Smooth muscle cell (in vitro differentiated cells): ENCODE data around the gene MMP21. TPM values are rescaled to one million over a fixed set of nuclear protein-coding genes. Genes with fewer than 3 reads are reported as not detected.

Experiments
- DNase-seq: peaks from one replicate; lab custom pipeline; 2025; ENCODE audit not compliant: unreplicated experiment; lab: John Stamatoyannopoulos, UW
- H2AFZ ChIP-seq: fragments of 200-600 bp; sonication (generic); 2 replicates; pipeline ENCODE4 v1.6.0; 2016; ENCODE audit warnings: antibody characterized with exemption, low read depth, mild to moderate bottlenecking
- H3F3A ChIP-seq: fragments of 200-600 bp; sonication (generic); 2 replicates; pipeline ENCODE4 v1.6.0; 2017; ENCODE audit warnings: antibody characterized with exemption, low read depth
- H3K27ac ChIP-seq: fragments of 200-600 bp; sonication (generic); 2 replicates; pipeline ENCODE4 v1.5.1; 2016; ENCODE audit warnings: low read depth, mild to moderate bottlenecking
- H3K27me3 ChIP-seq: fragments of 200-600 bp; sonication (generic); 2 replicates; pipeline ENCODE4 v1.6.1; 2016; ENCODE audit warnings: low read depth, mild to moderate bottlenecking
- H3K36me3 ChIP-seq: fragments of 200-600 bp; sonication (generic); 2 replicates; pipeline ENCODE4 v1.5.1; 2016; ENCODE audit warnings: low read depth
- H3K4me1 ChIP-seq: fragments of 200-600 bp; sonication (generic); 2 replicates; pipeline ENCODE4 v1.5.1; 2016; ENCODE audit warnings: low read depth
- H3K4me2 ChIP-seq: fragments of 200-600 bp; sonication (generic); 2 replicates; pipeline ENCODE4 v1.6.0; 2016; ENCODE audit warnings: mild to moderate bottlenecking
- H3K4me3 ChIP-seq: fragments of 200-600 bp; sonication (generic); 2 replicates; pipeline ENCODE4 v1.5.1; 2016; ENCODE audit warnings: mild to moderate bottlenecking
- H3K79me2 ChIP-seq: fragments of 200-600 bp; sonication (generic); 2 replicates; pipeline ENCODE4 v1.6.0; 2016; ENCODE audit warnings: low read depth, mild to moderate bottlenecking
- H3K9ac ChIP-seq: fragments of 200-600 bp; sonication (generic); 2 replicates; pipeline ENCODE4 v1.6.0; 2016; ENCODE audit warnings: low read depth
- H3K9me3 ChIP-seq: fragments of 200-600 bp; sonication (generic); replicated peaks from 2 replicates; pipeline ENCODE4 v1.5.1; 2016; ENCODE audit warnings: low read depth
- H4K20me1 ChIP-seq: fragments of 200-600 bp; sonication (generic); 2 replicates; pipeline ENCODE4 v1.6.0; 2016; ENCODE audit warnings: low read depth
- CTCF ChIP-seq: fragments of 200-600 bp; sonication (generic); IDR thresholded peaks from 2 replicates; pipeline ENCODE4 v1.5.1; 2017; ENCODE audit warnings: borderline replicate concordance, mild to moderate bottlenecking, antibody characterized with exemption; ENCODE audit not compliant: insufficient read depth, poor library complexity, severe bottlenecking
- WGBS: methylation state at CpG from one replicate; pipeline ENCODE4 v1.1.7; 2016; ENCODE audit warnings: low lambda C conversion rate; 5-methylcytosine and 5-hydroxymethylcytosine counted together
- polyA plus RNA-seq: library from polyadenylated mRNA; unstranded; fragments of >200 nt; fragmentation: Nextera tagmentation; extraction: Ambion mirVana; gene quantifications from 2 replicates; pipeline ENCODE4 v1.2.1, GENCODE V29; 2016
- total RNA-seq: library from RNA; depleted of rRNA; stranded (reverse); fragments of >200 nt; gene quantifications from 2 replicates; pipeline ENCODE4 v1.2.3, GENCODE V29; 2014

Gene MMP21
- total and polyA plus RNA-seq, 2 experiments from 2014 or later, result not detected

GRCh38 chr10:125788156-125789034 is 12.8 kb upstream of the MMP21 start:
- no peak overlapping the region for H2AFZ ChIP-seq
- no peak for TF ChIP-seq CTCF
- no peaks in the 10 kb centered on the region for H3K79me2 ChIP-seq
- H3F3A ChIP-seq, result no peaks in the 10 kb centered on the region
- H3K27me3 ChIP-seq, result no peaks in the 10 kb centered on the region
- no peak overlapping the region for H3K27ac ChIP-seq
- DNase-seq, result no peak
- H3K9me3 ChIP-seq, result no peaks in the 10 kb centered on the region
- H3K4me1 ChIP-seq, result no peaks in the 10 kb centered on the region
- H3K9ac ChIP-seq, result no peak overlapping the region
- no peaks in the 10 kb centered on the region for H4K20me1 ChIP-seq
- no peak overlapping the region for H3K4me2 ChIP-seq
- H3K4me3 ChIP-seq, result no peak overlapping the region
- no peaks in the 10 kb centered on the region for H3K36me3 ChIP-seq
- 97% methylated on average over 17 of the region's 17 CpGs for WGBS

DNA sequence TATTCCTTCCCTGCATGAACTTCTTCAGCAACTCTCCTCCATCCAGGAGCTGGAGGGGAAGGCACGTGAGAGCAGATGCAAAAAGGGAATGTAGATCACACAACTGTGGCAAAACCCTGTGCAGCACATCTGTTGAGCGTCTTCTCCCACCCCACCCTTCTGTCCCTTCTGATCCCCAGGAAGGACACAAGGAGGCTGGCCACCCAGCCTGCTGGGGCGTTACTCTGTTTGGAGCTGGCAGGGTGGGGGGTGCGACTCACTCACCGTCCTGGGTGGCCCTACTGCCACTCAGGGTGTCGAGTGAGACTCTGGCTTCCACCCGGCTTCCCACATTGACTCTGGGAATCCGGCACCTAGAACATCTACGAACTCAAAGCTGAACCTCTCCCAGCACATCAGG is 10.2 kb upstream of the MMP21 start:
- no peak for DNase-seq
- no peaks in the 10 kb centered on the region for H3K9me3 ChIP-seq
- H4K20me1 ChIP-seq, result no peaks in the 10 kb centered on the region
- TF ChIP-seq CTCF, result no peak
- no peak overlapping the region for H3K4me3 ChIP-seq
- H3K4me2 ChIP-seq, result no peak overlapping the region
- H3K36me3 ChIP-seq, result no peaks in the 10 kb centered on the region
- H3F3A ChIP-seq, result no peaks in the 10 kb centered on the region
- no peak overlapping the region for H3K9ac ChIP-seq
- H3K27ac ChIP-seq, result no peak overlapping the region
- no peaks in the 10 kb centered on the region for H3K79me2 ChIP-seq
- no peak overlapping the region for H2AFZ ChIP-seq
- no peaks in the 10 kb centered on the region for H3K4me1 ChIP-seq
- 87% methylated on average over 9 of the region's 9 CpGs for WGBS
- H3K27me3 ChIP-seq, result no peaks in the 10 kb centered on the region

DNA sequence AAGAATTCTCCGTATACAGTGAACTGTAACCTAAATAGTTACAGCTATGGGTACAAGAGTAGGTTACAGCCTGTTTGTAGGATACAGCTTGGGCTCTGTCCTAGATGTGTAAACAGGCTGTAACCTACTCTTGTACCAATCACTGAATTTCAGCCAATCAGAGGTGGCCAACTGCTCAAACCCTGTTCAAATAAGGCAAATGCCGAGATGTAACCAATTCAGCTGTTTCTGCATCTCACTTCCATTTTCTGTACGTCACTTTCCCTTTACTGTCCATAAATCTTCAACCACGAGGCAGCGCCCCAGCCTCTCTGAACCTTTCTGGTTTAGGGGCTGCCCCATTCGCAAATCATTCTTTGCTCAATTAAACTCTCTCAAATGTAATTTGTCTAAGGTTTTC is 8.3 kb upstream of the MMP21 start:
- Histone ChIP-seq H2AFZ (no peak overlapping the region), H3K4me3 (no peak overlapping the region), H4K20me1 (no peaks in the 10 kb centered on the region), H3K9ac (no peak overlapping the region), H3F3A (no peaks in the 10 kb centered on the region), H3K9me3 (no peaks in the 10 kb centered on the region), H3K4me1 (no peaks in the 10 kb centered on the region), H3K79me2 (no peaks in the 10 kb centered on the region), H3K27ac (no peak overlapping the region), H3K27me3 (no peaks in the 10 kb centered on the region), H3K4me2 (no peak overlapping the region), H3K36me3 (no peaks in the 10 kb centered on the region)
- no peak for DNase-seq
- TF ChIP-seq CTCF, result no peak
- WGBS, result 89% methylated on average over 6 of the region's 6 CpGs

- Histone ChIP-seq H3K79me2 (no peaks in the 10 kb centered on the region), H3F3A (no peaks in the 10 kb centered on the region), H3K4me2 (no peak overlapping the region), H4K20me1 (no peaks in the 10 kb centered on the region), H3K9ac (no peak overlapping the region), H3K27me3 (no peaks in the 10 kb centered on the region), H3K4me3 (no peak overlapping the region), H3K9me3 (no peaks in the 10 kb centered on the region), H3K27ac (no peak overlapping the region), H2AFZ (no peak overlapping the region), H3K36me3 (no peaks in the 10 kb centered on the region), H3K4me1 (no peaks in the 10 kb centered on the region)
- WGBS, result 98% methylated on average over 7 of the region's 7 CpGs
- TF ChIP-seq CTCF, result no peak
- no peak for DNase-seq
Observed at GRCh38 chr10:125783408-125783807, 7.8 kb upstream of the MMP21 start.
